IPS-15b (cell line): ENCODE results near the gene UBE2Q1.
A peak's percentile ranks its signal among the peaks of the same experiment; 100 is the strongest.

ENCODE experiments used
- H3K27me3 ChIP-seq: one replicate; pipeline ENCODE4 v1.6.1; 2013; ENCODE audit warnings: low read length; ENCODE audit not compliant: control insufficient read depth, insufficient read depth
- H3K36me3 ChIP-seq: one replicate; pipeline ENCODE4 v1.6.1; 2013; ENCODE audit warnings: low read length; ENCODE audit not compliant: control insufficient read depth, insufficient read depth
- H3K4me1 ChIP-seq: one replicate; pipeline ENCODE4 v1.6.1; 2013; ENCODE audit warnings: mild to moderate bottlenecking, low read length; ENCODE audit not compliant: control insufficient read depth, insufficient read depth
- H3K4me3 ChIP-seq: one replicate; pipeline ENCODE4 v1.5.1; 2013; ENCODE audit warnings: low read depth, low read length
- H3K9ac ChIP-seq: one replicate; pipeline ENCODE4 v1.6.1; 2013; ENCODE audit warnings: low read depth, mild to moderate bottlenecking, low read length
- H3K9me3 ChIP-seq: one replicate; pipeline ENCODE4 v1.6.1; 2013; ENCODE audit warnings: mild to moderate bottlenecking, low read length; ENCODE audit not compliant: control insufficient read depth, insufficient read depth

The UBE2Q1 gene

GRCh38 chr1:154557939-154558719, at the start of gene UBE2Q1:
UBE2Q1 (minus strand) TSS chr1:154558662; CDS start chr1:154558553, 109 bp downstream.
- H3K4me1 ChIP-seq = peaks cover 13% of the 10 kb centered on the region
- peak within 1 kb of the TSS; percentile 87 for H3K4me3 ChIP-seq

GRCh38 chr1:154607609-154608396, 49.3 kb upstream of the UBE2Q1 start, which contains the start of gene ADAR:
ADAR (minus strand) TSS chr1:154608186; CDS start chr1:154608006, 180 bp downstream.
- Histone ChIP-seq H3K9me3 (no peaks in the 10 kb centered on the region), H3K36me3 (no peaks in the 10 kb centered on the region), H3K27me3 (no peaks in the 10 kb centered on the region), H3K4me3 (peak within 1 kb of the TSS; percentile 93), H3K9ac (peak within 1 kb of the TSS; percentile 96), H3K4me1 (peaks cover 31% of the 10 kb centered on the region)

More at GRCh38 chr1:154557939-154558719, at the start of gene UBE2Q1:
- H3K9me3 ChIP-seq = no peaks in the 10 kb centered on the region
- H3K27me3 ChIP-seq = no peaks in the 10 kb centered on the region
- peak within 1 kb of the TSS; percentile 70 for H3K9ac ChIP-seq
- H3K36me3 ChIP-seq = peaks cover 20% of the 10 kb centered on the region

GRCh38 chr1:154607106-154607608, 48.7 kb upstream of the UBE2Q1 start:
- no peaks in the 10 kb centered on the region for H3K27me3 ChIP-seq
- H3K4me3 ChIP-seq = peak overlapping the region; percentile 93
- no peaks in the 10 kb centered on the region for H3K36me3 ChIP-seq
- peak overlapping the region; percentile 96 for H3K9ac ChIP-seq
- H3K9me3 ChIP-seq = no peaks in the 10 kb centered on the region
- peaks cover 31% of the 10 kb centered on the region for H3K4me1 ChIP-seq

- Histone ChIP-seq H3K27me3 (no peaks in the 10 kb centered on the region), H3K36me3 (peaks cover 12% of the 10 kb centered on the region), H3K9me3 (no peaks in the 10 kb centered on the region), H3K9ac (no peak overlapping the region), H3K4me1 (peaks cover 21% of the 10 kb centered on the region), H3K4me3 (no peak overlapping the region)
Observed at GRCh38 chr1:154605534-154605933, 47.1 kb upstream of the UBE2Q1 start.

GRCh38 chr1:154603317-154603716, 44.9 kb upstream of the UBE2Q1 start:
- H3K4me3 ChIP-seq = no peak overlapping the region
- peaks cover 15% of the 10 kb centered on the region for H3K36me3 ChIP-seq
- H3K9me3 ChIP-seq = no peaks in the 10 kb centered on the region
- H3K4me1 ChIP-seq = peaks cover 11% of the 10 kb centered on the region
- H3K27me3 ChIP-seq = no peaks in the 10 kb centered on the region
- H3K9ac ChIP-seq = no peak overlapping the region

GRCh38 chr1:154599658-154600057, 41.2 kb upstream of the UBE2Q1 start:
- Histone ChIP-seq H3K9ac (no peak overlapping the region), H3K9me3 (no peaks in the 10 kb centered on the region), H3K4me3 (no peak overlapping the region), H3K27me3 (no peaks in the 10 kb centered on the region), H3K4me1 (peaks cover 2% of the 10 kb centered on the region), H3K36me3 (peaks cover 44% of the 10 kb centered on the region)

- H3K4me1 ChIP-seq = peaks cover under 1% of the 10 kb centered on the region
- H3K9me3 ChIP-seq = no peaks in the 10 kb centered on the region
- no peak overlapping the region for H3K9ac ChIP-seq
- H3K36me3 ChIP-seq = peaks cover 44% of the 10 kb centered on the region
- no peak overlapping the region for H3K4me3 ChIP-seq
- H3K27me3 ChIP-seq = no peaks in the 10 kb centered on the region
Observed at GRCh38 chr1:154598871-154599635, 40.6 kb upstream of the UBE2Q1 start.

GRCh38 chr1:154595621-154596020, 37.2 kb upstream of the UBE2Q1 start:
- Histone ChIP-seq H3K36me3 (peaks cover 45% of the 10 kb centered on the region), H3K27me3 (no peaks in the 10 kb centered on the region), H3K9ac (no peak overlapping the region), H3K4me3 (no peak overlapping the region), H3K4me1 (no peaks in the 10 kb centered on the region), H3K9me3 (no peaks in the 10 kb centered on the region)

GRCh38 chr1:154594811-154595210, 36.3 kb upstream of the UBE2Q1 start:
- H3K9me3 ChIP-seq = no peaks in the 10 kb centered on the region
- no peak overlapping the region for H3K9ac ChIP-seq
- H3K36me3 ChIP-seq = peaks cover 49% of the 10 kb centered on the region
- H3K4me1 ChIP-seq = no peaks in the 10 kb centered on the region
- no peaks in the 10 kb centered on the region for H3K27me3 ChIP-seq
- H3K4me3 ChIP-seq = no peak overlapping the region

GRCh38 chr1:154593390-154593789, 34.9 kb upstream of the UBE2Q1 start:
- H3K9me3 ChIP-seq = no peaks in the 10 kb centered on the region
- H3K27me3 ChIP-seq = no peaks in the 10 kb centered on the region

GRCh38 chr1:154591206-154591605, 32.7 kb upstream of the UBE2Q1 start:
- no peak overlapping the region for H3K4me3 ChIP-seq
- no peaks in the 10 kb centered on the region for H3K4me1 ChIP-seq
- peaks cover 59% of the 10 kb centered on the region for H3K36me3 ChIP-seq
- H3K9ac ChIP-seq = no peak overlapping the region
- H3K27me3 ChIP-seq = no peaks in the 10 kb centered on the region
- H3K9me3 ChIP-seq = no peaks in the 10 kb centered on the region

More at GRCh38 chr1:154593390-154593789, 34.9 kb upstream of the UBE2Q1 start:
- peaks cover 61% of the 10 kb centered on the region for H3K36me3 ChIP-seq
- no peaks in the 10 kb centered on the region for H3K4me1 ChIP-seq
- H3K4me3 ChIP-seq = no peak overlapping the region
- H3K9ac ChIP-seq = no peak overlapping the region
